T-cell (primary cell): Measurements from ENCODE around the gene HOXC9. TPM values are rescaled to one million over a fixed set of nuclear protein-coding genes. Genes with fewer than 3 reads are reported as not detected.
A peak's percentile ranks its signal among the peaks of the same experiment; 100 is the strongest.

ENCODE experiments used
- ATAC-seq, 4 experiments: fragments of 200-7000 bp in 3 of 4; fragments of 150-1000 bp in 1 of 4; cut with Tn5 transposase; replicated peaks in 1 of 4; 1 replicate in 3 of 4; 2 replicates in 1 of 4; pipeline ENCODE4 v1.10.0; 2021; ENCODE audit warnings: moderate library complexity in 3 of 4, mild to moderate bottlenecking in 2 of 4, moderate number of reproducible peaks in 1 of 4
- CTCF ChIA-PET, 2 donors: fragments of 300-600 bp; sonication (Branson Sonifier 250); formaldehyde crosslinking; loops; one replicate each; lab custom pipeline; 2022; ENCODE audit warnings: antibody characterized with exemption in 2 of 2; lab: Charles Lee
- POLR2A ChIA-PET, 2 donors: fragments of 300-600 bp; sonication (Branson Sonifier 250); formaldehyde crosslinking; loops; one replicate each; lab custom pipeline; 2022; ENCODE audit warnings: antibody characterized with exemption in 2 of 2; lab: Charles Lee
- DNase-seq, 35 experiments: peaks; one replicate each; pipeline versions ENCODE4 v3.0.0 to v3.0.0-alpha.2; 2013 to 2023
- H3K27ac ChIP-seq: one replicate; pipeline ENCODE4 v1.5.1; 2013; ENCODE audit warnings: low read length
- H3K27me3 ChIP-seq, 2 experiments: replicated peaks in 1 of 2; 1 replicate in 1 of 2; 2 replicates in 1 of 2; pipeline versions ENCODE4 v1.6.1 to v1.7.0; 2013; ENCODE audit warnings: low read length in 1 of 2, mixed read lengths in 1 of 2; ENCODE audit not compliant: control insufficient read depth in 2 of 2, insufficient read depth in 2 of 2; ENCODE audit errors: extremely low read depth in 1 of 2
- H3K36me3 ChIP-seq, 2 donors: 1 replicate in 1 of 2; 2 replicates in 1 of 2; pipeline versions ENCODE4 v1.6.1 to v1.7.0; 2013; ENCODE audit warnings: low read length in 1 of 2; ENCODE audit not compliant: control insufficient read depth in 2 of 2, insufficient read depth in 1 of 2; ENCODE audit errors: extremely low read depth in 1 of 2
- H3K4me1 ChIP-seq, 2 experiments: 1 replicate in 1 of 2; 2 replicates in 1 of 2; pipeline versions ENCODE4 v1.6.1 to v1.7.0; 2013; ENCODE audit warnings: low read length in 2 of 2, mixed read lengths in 1 of 2; ENCODE audit not compliant: insufficient read depth in 2 of 2, control insufficient read depth in 1 of 2; ENCODE audit errors: extremely low read depth in 1 of 2
- H3K4me3 ChIP-seq, 2 donors: 1 replicate in 1 of 2; 2 replicates in 1 of 2; pipeline versions ENCODE4 v1.5.1 to v1.7.0; 2013; ENCODE audit warnings: mild to moderate bottlenecking in 2 of 2, low read length in 1 of 2, moderate library complexity in 1 of 2; ENCODE audit not compliant: control insufficient read depth in 1 of 2; ENCODE audit errors: extremely low read depth in 1 of 2
- H3K9me3 ChIP-seq: 2 replicates; pipeline ENCODE4 v1.7.0; 2013
- H3K27ac Mint-ChIP-seq, 2 donors: one replicate each; pipeline ENCODE4 v1.8.0; 2020 to 2021; ENCODE audit warnings: mild to moderate bottlenecking in 2 of 2, mixed read lengths in 2 of 2
- H3K27me3 Mint-ChIP-seq, 2 donors: one replicate each; pipeline ENCODE4 v1.8.0; 2021 to 2022; ENCODE audit warnings: mixed read lengths in 2 of 2
- H3K36me3 Mint-ChIP-seq: one replicate; pipeline ENCODE4 v1.8.0; 2021; ENCODE audit warnings: mixed read lengths
- H3K4me1 Mint-ChIP-seq, 3 donors: one replicate each; pipeline ENCODE4 v1.8.0; 2020 to 2022; ENCODE audit warnings: mixed read lengths in 3 of 3, mild to moderate bottlenecking in 1 of 3
- H3K4me3 Mint-ChIP-seq, 3 donors: one replicate each; pipeline ENCODE4 v1.8.0; 2020 to 2022; ENCODE audit warnings: mild to moderate bottlenecking in 3 of 3, mixed read lengths in 3 of 3, moderate library complexity in 3 of 3
- H3K9me3 Mint-ChIP-seq, 3 donors: one replicate each; pipeline ENCODE4 v1.8.0; 2020 to 2022; ENCODE audit warnings: mixed read lengths in 3 of 3
- WGBS: methylation state at CpG from one replicate; pipeline ENCODE4 v1.1.5; 2013; ENCODE audit warnings: missing lambda C conversion rate; ENCODE audit not compliant: insufficient coverage; 5-methylcytosine and 5-hydroxymethylcytosine counted together
- total RNA-seq, 35 experiments: library from RNA in 6 of 35; stranded (reverse) in 6 of 35; fragments of 120-200 nt in 1 of 35; gene quantifications; one replicate each; pipeline versions ENCODE4 v1.2.1 to v1.2.4 and lab custom pipeline; 2013 to 2026

HOXC9 gene
- total RNA-seq, 5 donors from 2014 or later (not counting 1 experiment from before 2014, with no cell fraction given): not detected

GRCh38 chr12:54010053-54010971 is 10.4 kb downstream of the HOXC9 start:
- Mint-ChIP-seq H3K27ac (peak overlapping the region in 1 of 2 donors; percentile 43), H3K4me3 (peak overlapping the region in 2 of 3 donors; percentile 31 to 81), H3K27me3 (peaks cover 79 to 94% of the 10 kb centered on the region in 2 donors), H3K36me3 (no peaks in the 10 kb centered on the region), H3K9me3 (no peaks in the 10 kb centered on the region), H3K4me1 (peaks cover 38 to 46% (median 45%) of the 10 kb centered on the region in 3 donors)
- no peak overlapping the region for H3K27ac ChIP-seq
- H3K9me3 ChIP-seq: no peaks in the 10 kb centered on the region
- H3K27me3 ChIP-seq: peaks cover 23 to 93% of the 10 kb centered on the region in 2 experiments
- POLR2A ChIA-PET: no interaction called here
- ATAC-seq (no peak), DNase-seq (no peak)
- no CpG with 5 or more reads among the region's 10 CpGs for WGBS
- no peak overlapping the region for H3K4me3 ChIP-seq
- no peaks in the 10 kb centered on the region for H3K36me3 ChIP-seq
- H3K4me1 ChIP-seq: peaks cover 0 to 49% of the 10 kb centered on the region in 2 experiments
- CTCF ChIA-PET: no interaction called here

GRCh38 chr12:54010972-54011664 is 11.2 kb downstream of the HOXC9 start:
- peak overlapping the region in 1 of 2 donors; percentile 56 for H3K27ac Mint-ChIP-seq

GRCh38 chr12:54011665-54012532 is 11.9 kb downstream of the HOXC9 start:
- no peaks in the 10 kb centered on the region for H3K36me3 Mint-ChIP-seq
- no peaks in the 10 kb centered on the region for H3K36me3 ChIP-seq
- H3K27ac Mint-ChIP-seq: peak overlapping the region in 1 of 2 donors; percentile 56
- H3K27ac ChIP-seq: no peak overlapping the region
- no peak for ATAC-seq
- H3K9me3 ChIP-seq: no peaks in the 10 kb centered on the region
- peaks cover 67 to 92% of the 10 kb centered on the region in 2 donors for H3K27me3 Mint-ChIP-seq
- CTCF ChIA-PET: interaction anchor here in 1 of 2 donors (0.7 kb wide), 1 partner anchor 167 kb away, joined by 3 read pairs; no protein-coding TSS in a partner anchor
- H3K4me1 ChIP-seq: peaks cover 0 to 42% of the 10 kb centered on the region in 2 experiments
- peaks cover 24 to 93% of the 10 kb centered on the region in 2 experiments for H3K27me3 ChIP-seq
- H3K4me1 Mint-ChIP-seq: peaks cover 30 to 39% (median 31%) of the 10 kb centered on the region in 3 donors
- H3K9me3 Mint-ChIP-seq: no peaks in the 10 kb centered on the region
- no peak overlapping the region for H3K4me3 Mint-ChIP-seq
- no CpG with 5 or more reads among the region's 14 CpGs for WGBS
- no peak overlapping the region for H3K4me3 ChIP-seq
- POLR2A ChIA-PET: interaction anchor here (0.6 kb wide), 2 partner anchors 20 to 313 kb away, joined by 7 to 10 read pairs; partner anchors contain the start of gene COPZ1 (in 1 of the 2)
- no peak for DNase-seq

More at GRCh38 chr12:54010972-54011664, 11.2 kb downstream of the HOXC9 start:
- ATAC-seq (no peak), DNase-seq (no peak)
- H3K27ac ChIP-seq: no peak overlapping the region
- WGBS: 7% methylated on average over 3 of the region's 17 CpGs
- H3K4me1 ChIP-seq: peaks cover 0 to 42% of the 10 kb centered on the region in 2 experiments
- no peaks in the 10 kb centered on the region for H3K36me3 ChIP-seq
- H3K9me3 Mint-ChIP-seq: no peaks in the 10 kb centered on the region
- no peak overlapping the region for H3K4me3 Mint-ChIP-seq
- POLR2A ChIA-PET: interaction anchor here in 1 of 2 donors (0.6 kb wide), 1 partner anchor 19 kb away, joined by 7 read pairs; no protein-coding TSS in a partner anchor
- CTCF ChIA-PET: interaction anchor here in 1 of 2 donors (0.5 kb wide), 1 partner anchor 14 kb away, joined by 3 read pairs; no protein-coding TSS in a partner anchor
- no peak overlapping the region for H3K4me3 ChIP-seq
- peaks cover 34 to 43% (median 37%) of the 10 kb centered on the region in 3 donors for H3K4me1 Mint-ChIP-seq
- H3K36me3 Mint-ChIP-seq: no peaks in the 10 kb centered on the region
- H3K27me3 Mint-ChIP-seq: peaks cover 75 to 94% of the 10 kb centered on the region in 2 donors
- H3K27me3 ChIP-seq: peaks cover 24 to 93% of the 10 kb centered on the region in 2 experiments
- H3K9me3 ChIP-seq: no peaks in the 10 kb centered on the region

GRCh38 chr12:54012631-54013409 is 12.9 kb downstream of the HOXC9 start:
- no peaks in the 10 kb centered on the region for H3K9me3 ChIP-seq
- no peaks in the 10 kb centered on the region for H3K9me3 Mint-ChIP-seq
- H3K4me3 ChIP-seq: no peak overlapping the region
- H3K27ac Mint-ChIP-seq: no peak overlapping the region
- DNase-seq: no peak
- no peak overlapping the region for H3K27ac ChIP-seq
- no peaks in the 10 kb centered on the region for H3K36me3 Mint-ChIP-seq
- WGBS: 80% methylated on average over 1 of the region's 6 CpGs
- H3K4me3 Mint-ChIP-seq: no peak overlapping the region
- CTCF ChIA-PET: interaction anchor here in 1 of 2 donors (0.6 to 0.8 kb wide), 2 partner anchors 179 kb away, joined by 3 read pairs; no protein-coding TSS in a partner anchor
- H3K36me3 ChIP-seq: no peaks in the 10 kb centered on the region
- no peak for ATAC-seq
- H3K27me3 Mint-ChIP-seq: peaks cover 68 to 89% of the 10 kb centered on the region in 2 donors
- H3K27me3 ChIP-seq: peaks cover 20 to 95% of the 10 kb centered on the region in 2 experiments
- POLR2A ChIA-PET: interaction anchor here in 1 of 2 donors (0.6 kb wide), 1 partner anchor 312 kb away, joined by 10 read pairs; the partner anchor contains the start of gene COPZ1
- H3K4me1 ChIP-seq: peaks cover 0 to 50% of the 10 kb centered on the region in 2 experiments
- H3K4me1 Mint-ChIP-seq: peaks cover 36 to 45% (median 40%) of the 10 kb centered on the region in 3 donors

GRCh38 chr12:54014377-54015017 is 14.5 kb downstream of the HOXC9 start:
- Mint-ChIP-seq H3K27ac (peak overlapping the region in 1 of 2 donors; percentile 32), H3K4me1 (peaks cover 31 to 43% (median 40%) of the 10 kb centered on the region in 3 donors), H3K27me3 (peaks cover 60 to 88% of the 10 kb centered on the region in 2 donors), H3K4me3 (peak overlapping the region in 1 of 3 donors; percentile 51), H3K36me3 (no peaks in the 10 kb centered on the region), H3K9me3 (no peaks in the 10 kb centered on the region)
- 20% methylated on average over 7 of the region's 36 CpGs for WGBS
- ChIA-PET POLR2A (no interaction called here), CTCF (interaction anchor here in 1 of 2 donors (0.6 kb wide), 1 partner anchor 15 kb away, joined by 3 read pairs; the partner anchor contains the start of gene HOXC9)
- Histone ChIP-seq H3K36me3 (no peaks in the 10 kb centered on the region), H3K4me3 (no peak overlapping the region), H3K27me3 (peaks cover 15 to 94% of the 10 kb centered on the region in 2 experiments), H3K9me3 (no peaks in the 10 kb centered on the region), H3K4me1 (peaks cover 5 to 51% of the 10 kb centered on the region in 2 experiments), H3K27ac (no peak overlapping the region)
- DNase-seq (no peak), ATAC-seq (no peak)
